IMR-90 (cell line): ENCODE results near the gene CRTAC1.

ENCODE experiments used
- BHLHE40 ChIP-seq: fragments of 150-350 bp; IDR thresholded peaks from 2 replicates; pipeline ENCODE4 v1.6.1; 2016; ENCODE audit warnings: mild to moderate bottlenecking, low read depth, low read length
- CEBPB ChIP-seq: IDR thresholded peaks from 2 replicates; pipeline ENCODE4 v1.6.1; 2012; ENCODE audit warnings: low read depth, low read length, improper control_type of control experiment
- CTCF ChIP-seq: conservative IDR thresholded peaks from 2 replicates; pipeline ENCODE4 v1.5.1; 2012; ENCODE audit warnings: mild to moderate bottlenecking, low read depth, low read length, improper control_type of control experiment
- ELK1 ChIP-seq: fragments of 150-350 bp; IDR thresholded peaks from 2 replicates; pipeline ENCODE4 v1.6.1; 2016; ENCODE audit warnings: low read depth, mild to moderate bottlenecking, low read length, moderate library complexity, borderline replicate concordance
- FOS ChIP-seq: fragments of 150-350 bp; IDR thresholded peaks from 2 replicates; pipeline ENCODE4 v1.6.1; 2016; ENCODE audit warnings: low read depth, low read length
- MAFK ChIP-seq: IDR thresholded peaks from 2 replicates; pipeline ENCODE4 v1.6.1; 2012; ENCODE audit warnings: low read depth, low read length, improper control_type of control experiment
- POLR2A ChIP-seq: IDR thresholded peaks from 2 replicates; pipeline ENCODE4 v1.6.1; 2012; ENCODE audit warnings: mild to moderate bottlenecking, low read depth, low read length
- RAD21 ChIP-seq: IDR thresholded peaks from 2 replicates; pipeline ENCODE4 v1.6.1; 2012; ENCODE audit warnings: low read length, improper control_type of control experiment
- RCOR1 ChIP-seq: IDR thresholded peaks from 2 replicates; pipeline ENCODE4 v1.6.1; 2012; ENCODE audit warnings: mild to moderate bottlenecking, low read length, improper control_type of control experiment; ENCODE audit not compliant: insufficient replicate concordance
- RFX5 ChIP-seq: IDR thresholded peaks from 2 replicates; pipeline ENCODE4 v1.8.0; 2012; ENCODE audit warnings: low read depth, mild to moderate bottlenecking, low read length, moderate library complexity
- SMC3 ChIP-seq: fragments of 150-350 bp; IDR thresholded peaks from 2 replicates; pipeline ENCODE4 v1.6.1; 2016; ENCODE audit warnings: low read depth, mild to moderate bottlenecking, antibody characterized with exemption, low read length, moderate library complexity
- TF ChIP-seq, protein P1 (sequence below): fragments of 150-350 bp; IDR thresholded peaks from 2 replicates; pipeline ENCODE4 v1.6.1; 2017; ENCODE audit warnings: mild to moderate bottlenecking, antibody characterized with exemption, low read length, low read depth

- no peak for TF ChIP-seq CTCF
- no peak for TF ChIP-seq RAD21
- no peak for TF ChIP-seq POLR2A
- TF ChIP-seq RFX5: no peak
- TF ChIP-seq, protein P1, sequence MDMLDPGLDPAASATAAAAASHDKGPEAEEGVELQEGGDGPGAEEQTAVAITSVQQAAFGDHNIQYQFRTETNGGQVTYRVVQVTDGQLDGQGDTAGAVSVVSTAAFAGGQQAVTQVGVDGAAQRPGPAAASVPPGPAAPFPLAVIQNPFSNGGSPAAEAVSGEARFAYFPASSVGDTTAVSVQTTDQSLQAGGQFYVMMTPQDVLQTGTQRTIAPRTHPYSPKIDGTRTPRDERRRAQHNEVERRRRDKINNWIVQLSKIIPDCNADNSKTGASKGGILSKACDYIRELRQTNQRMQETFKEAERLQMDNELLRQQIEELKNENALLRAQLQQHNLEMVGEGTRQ: no peak
- no peak for TF ChIP-seq SMC3
- no peak for TF ChIP-seq FOS
- TF ChIP-seq MAFK: no peak
- no peak for TF ChIP-seq CEBPB
- no peak for TF ChIP-seq BHLHE40
- no peak for TF ChIP-seq RCOR1
- TF ChIP-seq ELK1: no peak
These were observed 44.0 kb upstream of the CRTAC1 start for GRCh38 chr10:98074315-98074911.
